SK-N-SH treated with all-trans-retinoic acid at 6 μM for 48 hours (cell line): ENCODE data around the gene C16orf95.

Experiments
- ATAC-seq: fragments of 200-7000 bp; cut with Tn5 transposase; 3 replicates; pipeline ENCODE4 v1.9.1; 2020; ENCODE audit warnings: mild to moderate bottlenecking, moderate library complexity
- ARNTL ChIP-seq: fragments of 450-650 bp; formaldehyde crosslinking; IDR thresholded peaks from 2 replicates; pipeline ENCODE4 v1.5.0; 2020; ENCODE audit warnings: low read depth, mild to moderate bottlenecking, moderate library complexity, borderline replicate concordance
- BACH2 ChIP-seq: fragments of 250-450 bp; sonication (Bioruptor Pico); IDR thresholded peaks from 2 replicates; pipeline ENCODE4 v1.9.0; 2021; ENCODE audit warnings: mild to moderate bottlenecking, borderline replicate concordance
- CREB5 ChIP-seq: fragments of 250-450 bp; sonication (Bioruptor Pico); IDR thresholded peaks from 2 replicates; pipeline ENCODE4 v1.5.1; 2020; ENCODE audit warnings: low read depth, mild to moderate bottlenecking, moderate library complexity
- CSDC2 ChIP-seq: fragments of 250-450 bp; sonication (Bioruptor Pico); IDR thresholded peaks from 2 replicates; pipeline ENCODE4 v1.5.0; 2020; ENCODE audit warnings: mild to moderate bottlenecking, moderate library complexity
- ESRRG ChIP-seq: fragments of 250-450 bp; sonication (Bioruptor Pico); IDR thresholded peaks from 2 replicates; pipeline ENCODE4 v1.6.1; 2021; ENCODE audit warnings: mild to moderate bottlenecking
- ISL1 ChIP-seq: fragments of 250-450 bp; sonication (Bioruptor Pico); IDR thresholded peaks from 2 replicates; pipeline ENCODE4 v2.1.2; 2022; ENCODE audit warnings: mild to moderate bottlenecking, moderate library complexity
- OSR1 ChIP-seq: fragments of 250-450 bp; sonication (Bioruptor Pico); IDR thresholded peaks from 2 replicates; pipeline ENCODE4 v1.8.0; 2022; ENCODE audit warnings: moderate library complexity, mild to moderate bottlenecking, inconsistent platforms
- PATZ1 ChIP-seq: fragments of 250-450 bp; sonication (Bioruptor Pico); IDR thresholded peaks from 2 replicates; pipeline ENCODE4 v1.8.0; 2020; ENCODE audit warnings: mild to moderate bottlenecking, moderate library complexity, borderline replicate concordance
- POU6F1 ChIP-seq: fragments of 250-450 bp; sonication (Bioruptor Pico); IDR thresholded peaks from 2 replicates; pipeline ENCODE4 v1.8.0; 2021; ENCODE audit warnings: low read depth, mild to moderate bottlenecking, moderate library complexity, borderline replicate concordance
- PPARA ChIP-seq: fragments of 250-450 bp; sonication (Bioruptor Pico); IDR thresholded peaks from 2 replicates; pipeline ENCODE4 v1.5.0; 2020; ENCODE audit warnings: mild to moderate bottlenecking, borderline replicate concordance
- RARB ChIP-seq: fragments of 250-450 bp; sonication (Bioruptor Pico); IDR thresholded peaks from 2 replicates; pipeline ENCODE4 v1.8.0; 2021; ENCODE audit warnings: mild to moderate bottlenecking, moderate library complexity
- SNAI2 ChIP-seq: fragments of 250-450 bp; sonication (Bioruptor Pico); IDR thresholded peaks from 2 replicates; pipeline ENCODE4 v1.5.0; 2020; ENCODE audit warnings: mild to moderate bottlenecking, moderate library complexity
- TCF4 ChIP-seq: fragments of 250-450 bp; sonication (Bioruptor Pico); IDR thresholded peaks from 2 replicates; pipeline ENCODE4 v1.8.0; 2021; ENCODE audit warnings: mild to moderate bottlenecking, moderate library complexity, borderline replicate concordance
- TOX ChIP-seq: fragments of 250-450 bp; sonication (Bioruptor Pico); IDR thresholded peaks from 2 replicates; pipeline ENCODE4 v1.8.0; 2021; ENCODE audit warnings: mild to moderate bottlenecking, moderate library complexity, borderline replicate concordance
- ZC3H10 ChIP-seq: fragments of 250-450 bp; sonication (Bioruptor Pico); IDR thresholded peaks from 2 replicates; pipeline ENCODE4 v1.5.1; 2021; ENCODE audit warnings: mild to moderate bottlenecking, moderate library complexity
- ZNF565 ChIP-seq: fragments of 450-650 bp; formaldehyde crosslinking; conservative IDR thresholded peaks from 2 replicates; pipeline ENCODE4 v1.5.0; 2020; ENCODE audit warnings: low read depth, mild to moderate bottlenecking, moderate library complexity
- ZNF70 ChIP-seq: fragments of 450-650 bp; formaldehyde crosslinking; IDR thresholded peaks from 2 replicates; pipeline ENCODE4 v1.5.0; 2020; ENCODE audit warnings: mild to moderate bottlenecking, moderate library complexity
- ZNF8 ChIP-seq: fragments of 450-650 bp; formaldehyde crosslinking; IDR thresholded peaks from 2 replicates; pipeline ENCODE4 v1.5.0; 2020; ENCODE audit warnings: mild to moderate bottlenecking, moderate library complexity
- TF ChIP-seq, protein P1 (sequence below): fragments of 250-450 bp; sonication (Bioruptor Pico); IDR thresholded peaks from 2 replicates; pipeline ENCODE4 v1.5.1; 2021; ENCODE audit warnings: mild to moderate bottlenecking, moderate library complexity

Gene C16orf95

DNA sequence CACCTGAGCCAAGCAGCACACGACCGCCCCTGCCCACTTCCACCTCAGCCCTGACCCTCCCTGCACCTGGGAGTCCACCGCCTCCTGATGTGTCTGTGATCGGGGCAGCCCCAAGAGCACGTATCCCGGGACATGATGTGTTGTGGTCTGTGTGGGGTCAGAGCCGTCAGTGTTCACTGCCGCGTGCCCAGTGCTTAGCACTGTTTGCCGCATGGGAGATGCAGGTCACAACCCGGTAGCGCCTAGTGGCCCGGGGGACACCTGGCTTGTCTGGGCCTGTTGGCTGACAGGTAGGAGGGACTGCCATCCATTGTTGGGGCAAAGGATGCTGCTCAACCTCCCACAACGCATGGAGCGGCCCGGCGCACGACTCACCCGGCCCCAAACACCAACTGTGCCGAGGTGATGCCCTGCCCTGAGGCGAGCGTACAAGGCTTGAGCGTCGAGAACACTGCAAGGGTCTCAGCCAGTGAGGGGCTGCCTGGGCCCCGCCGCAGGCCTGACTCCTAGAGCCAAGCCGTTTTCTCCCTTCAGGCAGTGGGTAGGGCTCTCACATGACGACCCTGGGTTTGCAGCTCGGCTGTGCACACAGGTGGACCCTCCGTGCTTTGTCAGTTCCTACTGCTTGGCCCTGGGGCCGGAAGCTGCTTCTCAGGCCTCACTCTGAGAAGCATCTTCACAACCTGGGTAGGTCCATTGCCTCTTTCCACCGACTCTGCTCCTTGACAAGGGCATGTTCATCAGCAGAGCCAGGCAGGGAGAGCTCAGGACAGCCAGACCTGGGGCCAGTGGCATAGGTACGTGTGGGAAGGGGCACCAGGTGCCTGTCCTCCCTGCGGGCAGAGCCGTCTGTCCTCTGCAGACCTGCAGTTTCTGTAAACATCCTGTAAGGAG lies 5.9 kb upstream of the C16orf95 start:
- TF ChIP-seq CREB5 (CRISPR knock-in tag) (no peak), PATZ1 (no peak), PPARA (CRISPR knock-in tag) (no peak), ARNTL (CRISPR knock-in tag) (no peak), ZNF8 (CRISPR knock-in tag) (no peak), TOX (CRISPR knock-in tag) (no peak), ISL1 (CRISPR knock-in tag) (no peak), CSDC2 (CRISPR knock-in tag) (no peak), ESRRG (CRISPR knock-in tag) (no peak), TCF4 (no peak), ZNF565 (CRISPR knock-in tag) (no peak), RARB (CRISPR knock-in tag) (no peak), OSR1 (CRISPR knock-in tag) (no peak)
- TF ChIP-seq, protein P1, sequence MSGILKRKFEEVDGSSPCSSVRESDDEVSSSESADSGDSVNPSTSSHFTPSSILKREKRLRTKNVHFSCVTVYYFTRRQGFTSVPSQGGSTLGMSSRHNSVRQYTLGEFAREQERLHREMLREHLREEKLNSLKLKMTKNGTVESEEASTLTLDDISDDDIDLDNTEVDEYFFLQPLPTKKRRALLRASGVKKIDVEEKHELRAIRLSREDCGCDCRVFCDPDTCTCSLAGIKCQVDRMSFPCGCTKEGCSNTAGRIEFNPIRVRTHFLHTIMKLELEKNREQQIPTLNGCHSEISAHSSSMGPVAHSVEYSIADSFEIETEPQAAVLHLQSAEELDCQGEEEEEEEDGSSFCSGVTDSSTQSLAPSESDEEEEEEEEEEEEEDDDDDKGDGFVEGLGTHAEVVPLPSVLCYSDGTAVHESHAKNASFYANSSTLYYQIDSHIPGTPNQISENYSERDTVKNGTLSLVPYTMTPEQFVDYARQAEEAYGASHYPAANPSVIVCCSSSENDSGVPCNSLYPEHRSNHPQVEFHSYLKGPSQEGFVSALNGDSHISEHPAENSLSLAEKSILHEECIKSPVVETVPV (CRISPR knock-in tag) = no peak
- no peak for ATAC-seq

- TF ChIP-seq ISL1 (CRISPR knock-in tag) (no peak), POU6F1 (CRISPR knock-in tag) (no peak), RARB (CRISPR knock-in tag) (no peak), BACH2 (CRISPR knock-in tag) (no peak), SNAI2 (CRISPR knock-in tag) (no peak)
- no peak for ATAC-seq
These were observed 5.2 kb upstream of the C16orf95 start for GRCh38 chr16:87322360-87322759.

DNA sequence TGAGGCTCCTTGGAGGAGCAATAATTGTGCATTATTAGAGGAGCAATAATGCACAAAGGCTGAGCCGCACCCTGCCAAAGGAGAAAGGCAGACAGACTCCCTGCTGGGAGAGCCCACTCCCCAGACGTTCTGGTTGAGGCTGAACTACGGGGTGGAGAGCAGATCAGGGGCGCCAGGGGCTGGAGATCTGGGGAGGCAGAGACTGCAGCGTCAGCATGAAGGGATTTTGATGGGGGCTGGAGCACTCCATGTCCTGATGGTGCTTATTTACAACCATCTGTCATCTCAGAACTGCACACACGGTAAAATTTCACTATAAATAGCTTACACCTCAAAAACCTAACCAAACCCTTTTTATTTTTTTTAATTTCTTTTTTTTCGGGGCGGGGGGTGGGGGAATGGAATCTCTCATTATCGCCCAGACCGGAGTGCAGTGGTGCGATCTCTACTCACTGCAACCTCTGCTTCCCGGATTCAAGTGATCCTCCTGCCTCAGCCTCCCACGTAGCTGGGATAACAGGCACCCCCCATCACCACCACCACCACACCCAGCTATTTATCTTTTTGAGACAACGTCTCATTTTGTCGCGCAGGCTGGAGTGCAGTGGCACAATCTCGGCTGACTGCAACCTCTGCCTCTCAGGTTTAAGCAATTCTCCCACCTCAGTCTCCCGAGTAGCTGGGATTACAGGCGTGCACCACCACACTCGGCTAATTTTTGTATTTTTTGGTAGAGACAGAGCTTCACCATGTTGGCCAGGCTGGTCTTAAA lies 4.3 kb upstream of the C16orf95 start:
- no peak for ATAC-seq
- TF ChIP-seq ZNF70 (CRISPR knock-in tag) (no peak), CSDC2 (CRISPR knock-in tag) (no peak), ZC3H10 (CRISPR knock-in tag) (no peak), ZNF565 (CRISPR knock-in tag) (no peak), TOX (CRISPR knock-in tag) (no peak)

- ATAC-seq = no peak
- TF ChIP-seq ZNF70 (CRISPR knock-in tag) (no peak), ZNF8 (CRISPR knock-in tag) (no peak), BACH2 (CRISPR knock-in tag) (no peak), POU6F1 (CRISPR knock-in tag) (no peak), OSR1 (CRISPR knock-in tag) (no peak), TCF4 (no peak), CREB5 (CRISPR knock-in tag) (no peak), TOX (CRISPR knock-in tag) (no peak), RARB (CRISPR knock-in tag) (no peak), ESRRG (CRISPR knock-in tag) (no peak)
These were observed 3.5 kb upstream of the C16orf95 start for GRCh38 chr16:87320510-87321227.
